Measurements from ENCODE around the gene ZNF202.

ZNF202 gene

DNA sequence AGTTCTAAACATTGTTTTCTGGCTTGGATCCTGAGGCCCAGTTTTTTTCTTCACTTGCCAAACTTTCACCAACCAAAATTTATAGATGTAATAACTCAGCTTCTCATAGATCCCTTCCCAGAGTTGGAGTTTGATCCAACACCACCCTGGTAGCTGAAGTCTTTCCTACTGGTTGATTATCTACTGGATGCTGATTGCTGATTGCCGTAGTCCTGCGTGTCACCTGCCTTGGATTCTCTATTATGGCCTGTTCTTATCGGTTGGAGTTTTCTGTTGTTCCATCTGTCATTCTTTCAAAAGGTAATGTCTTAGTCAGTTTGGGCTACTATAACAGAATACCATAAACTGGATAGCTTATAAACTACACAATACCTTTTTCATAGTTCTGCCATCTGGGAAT lies 30.2 kb upstream of the ZNF202 start:
- TF ChIP-seq, protein P1, sequence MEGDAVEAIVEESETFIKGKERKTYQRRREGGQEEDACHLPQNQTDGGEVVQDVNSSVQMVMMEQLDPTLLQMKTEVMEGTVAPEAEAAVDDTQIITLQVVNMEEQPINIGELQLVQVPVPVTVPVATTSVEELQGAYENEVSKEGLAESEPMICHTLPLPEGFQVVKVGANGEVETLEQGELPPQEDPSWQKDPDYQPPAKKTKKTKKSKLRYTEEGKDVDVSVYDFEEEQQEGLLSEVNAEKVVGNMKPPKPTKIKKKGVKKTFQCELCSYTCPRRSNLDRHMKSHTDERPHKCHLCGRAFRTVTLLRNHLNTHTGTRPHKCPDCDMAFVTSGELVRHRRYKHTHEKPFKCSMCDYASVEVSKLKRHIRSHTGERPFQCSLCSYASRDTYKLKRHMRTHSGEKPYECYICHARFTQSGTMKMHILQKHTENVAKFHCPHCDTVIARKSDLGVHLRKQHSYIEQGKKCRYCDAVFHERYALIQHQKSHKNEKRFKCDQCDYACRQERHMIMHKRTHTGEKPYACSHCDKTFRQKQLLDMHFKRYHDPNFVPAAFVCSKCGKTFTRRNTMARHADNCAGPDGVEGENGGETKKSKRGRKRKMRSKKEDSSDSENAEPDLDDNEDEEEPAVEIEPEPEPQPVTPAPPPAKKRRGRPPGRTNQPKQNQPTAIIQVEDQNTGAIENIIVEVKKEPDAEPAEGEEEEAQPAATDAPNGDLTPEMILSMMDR (conservative IDR thresholded peaks at IDR 0.05): no peak
- no peak overlapping the region for H3K27ac ChIP-seq

DNA sequence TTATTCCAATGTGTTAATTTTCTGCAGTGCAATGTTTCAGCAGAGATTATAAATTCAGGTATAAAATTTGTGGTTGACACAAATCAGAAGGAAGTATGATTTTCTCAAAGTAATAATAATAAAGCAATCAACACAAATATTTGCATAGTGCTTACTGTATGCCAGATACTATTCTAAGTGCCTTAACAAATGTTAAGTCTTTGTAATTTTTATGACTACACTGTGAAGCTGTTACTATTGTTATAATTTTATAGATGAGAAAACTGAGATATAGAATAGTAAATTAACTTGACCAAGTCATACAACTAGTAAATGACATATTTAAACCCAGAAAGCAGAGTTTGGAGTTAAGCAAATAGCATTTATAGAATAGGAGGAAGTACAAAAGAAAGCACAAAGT lies 29.3 kb upstream of the ZNF202 start:
- TF ChIP-seq, protein P1 (conservative IDR thresholded peaks at IDR 0.05): no peak
- no peak overlapping the region for H3K27ac ChIP-seq

DNA sequence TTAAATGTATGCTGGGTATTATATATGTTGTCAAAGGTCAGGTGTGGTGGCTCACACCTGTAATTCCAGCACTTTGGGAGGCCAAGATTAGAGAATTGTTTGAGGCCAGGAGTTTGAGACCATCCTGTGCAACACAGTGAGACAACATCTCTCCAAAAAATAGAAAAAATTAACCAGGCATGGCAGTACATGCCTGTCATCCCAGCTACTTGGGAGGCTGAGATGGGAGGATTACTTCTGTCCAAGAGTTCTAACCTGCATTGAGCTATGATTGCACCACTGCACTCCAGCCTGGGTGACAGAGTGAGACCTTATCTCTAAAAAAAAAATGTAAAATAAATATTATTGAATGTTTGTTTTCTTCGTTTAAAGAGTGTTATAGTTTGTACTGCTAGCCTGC lies 24.1 kb upstream of the ZNF202 start:
- TF ChIP-seq, protein P1 (conservative IDR thresholded peaks at IDR 0.05): no peak
- no peak overlapping the region for H3K27ac ChIP-seq

DNA sequence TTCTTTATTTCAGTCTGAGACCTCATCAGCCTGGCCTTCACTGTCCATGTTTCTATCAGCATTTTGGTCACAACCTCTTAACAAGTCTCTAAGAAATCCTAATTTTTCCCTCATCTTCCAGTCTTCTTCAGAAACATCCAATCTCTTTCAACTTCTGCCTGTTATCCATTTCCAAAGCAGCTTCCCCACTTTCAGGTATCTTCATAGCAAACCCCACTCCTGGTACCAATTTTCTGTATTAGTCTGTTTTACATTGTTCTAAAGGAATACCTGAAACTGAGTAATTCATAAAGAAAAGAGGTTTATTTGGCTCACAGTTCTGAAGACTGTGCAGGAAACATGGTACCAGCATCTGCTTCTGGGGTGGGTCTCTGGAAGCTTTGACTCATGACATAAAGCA lies 21.0 kb upstream of the ZNF202 start:
- TF ChIP-seq, protein P1 (conservative IDR thresholded peaks at IDR 0.05): no peak
- H3K27ac ChIP-seq: no peak overlapping the region

DNA sequence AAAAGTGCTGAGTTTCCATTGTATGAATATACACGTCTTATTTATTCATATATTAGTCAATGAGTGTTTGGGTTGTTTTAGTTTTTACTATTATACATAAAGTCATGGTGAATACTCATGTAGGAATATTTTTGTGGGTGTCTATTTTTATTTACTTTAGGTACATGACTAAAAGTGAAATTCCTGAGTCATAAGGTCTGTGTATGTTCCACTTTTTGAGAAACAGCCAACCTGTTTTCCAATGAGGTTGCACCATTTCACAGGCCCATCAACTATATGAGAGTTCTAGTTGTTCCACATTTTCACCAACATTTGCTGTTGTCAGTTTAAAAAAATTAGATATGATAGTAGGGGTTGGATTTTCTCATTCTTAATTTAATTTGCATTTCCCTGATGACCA lies 19.4 kb upstream of the ZNF202 start:
- TF ChIP-seq, protein P1 (conservative IDR thresholded peaks at IDR 0.05): no peak
- no peak overlapping the region for H3K27ac ChIP-seq

DNA sequence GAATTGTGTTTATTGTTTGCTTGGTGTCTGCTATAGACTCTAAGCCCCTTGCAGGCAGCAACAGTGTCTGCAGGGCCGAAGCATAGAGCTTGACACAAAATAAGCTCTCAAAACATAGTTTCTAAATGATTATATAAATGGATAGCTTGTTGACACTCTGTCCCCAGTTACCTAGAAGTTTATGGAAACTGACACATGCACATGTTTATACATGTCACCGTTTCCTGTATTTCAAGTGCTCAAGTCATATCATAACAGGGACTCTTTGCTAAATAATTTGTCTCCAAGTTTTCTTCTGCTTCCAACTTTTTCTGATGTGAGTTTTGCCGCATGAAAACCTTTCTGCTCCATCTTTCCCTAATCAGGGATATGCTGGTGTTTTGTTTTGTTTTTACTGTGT lies 16.5 kb upstream of the ZNF202 start:
- H3K27ac ChIP-seq: no peak overlapping the region

DNA sequence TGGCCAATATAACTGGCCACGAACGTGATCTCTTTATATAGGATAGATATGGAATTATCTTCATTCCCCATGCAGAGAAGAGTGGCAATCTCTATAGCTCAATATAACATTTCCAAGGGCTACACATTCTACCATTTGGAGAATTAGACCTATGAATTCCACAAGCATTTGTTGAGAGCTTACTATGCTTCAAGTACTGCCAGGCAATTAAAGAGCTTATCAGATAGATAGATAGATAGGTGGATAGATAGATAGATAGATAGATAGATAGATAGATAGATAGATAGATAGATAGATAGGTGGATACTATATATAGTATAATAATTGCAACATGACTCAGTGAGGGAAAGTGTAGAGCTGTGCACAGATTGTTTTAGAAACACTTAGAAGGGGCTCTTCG lies 14.4 kb upstream of the ZNF202 start:
- TF ChIP-seq, protein P1 (conservative IDR thresholded peaks at IDR 0.05): no peak
- H3K27ac ChIP-seq: no peak overlapping the region

More for the DNA sequence above, 16.5 kb upstream of the ZNF202 start:
- TF ChIP-seq, protein P1 (conservative IDR thresholded peaks at IDR 0.05): no peak

DNA sequence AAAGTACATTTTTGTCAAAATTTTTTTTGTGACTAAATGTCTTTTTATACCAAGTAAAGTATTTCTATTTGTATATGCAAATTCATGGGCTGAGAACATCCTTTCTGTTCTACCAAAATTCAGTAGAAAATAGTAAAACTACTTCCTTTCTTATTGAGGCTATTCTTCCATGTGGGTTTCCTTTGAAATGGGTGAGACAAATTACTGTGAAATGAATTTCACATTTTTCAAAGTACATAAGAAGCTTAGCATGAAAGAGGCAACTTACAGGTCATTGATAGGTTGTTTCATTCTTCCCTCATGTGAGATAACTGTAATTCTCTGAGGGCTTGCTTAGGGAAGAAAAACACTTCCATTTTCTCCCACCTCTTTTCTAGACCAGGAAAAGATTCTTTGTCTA lies 13.9 kb upstream of the ZNF202 start:
- H3K27ac ChIP-seq: no peak overlapping the region
- TF ChIP-seq, protein P1 (conservative IDR thresholded peaks at IDR 0.05): no peak

All from VCaP (cell line).